Ishikawa (cell line): ENCODE data around the gene ADO.

ENCODE experiments used
- NFIC ChIP-seq: IDR thresholded peaks from 2 replicates; pipeline ENCODE4 v1.6.1; 2012
- TEAD4 ChIP-seq: IDR thresholded peaks from 2 replicates; pipeline ENCODE4 v1.6.1; 2012
- YY1 ChIP-seq: IDR thresholded peaks from 2 replicates; pipeline ENCODE4 v1.6.1; 2012; ENCODE audit warnings: low read depth

- no peak for TF ChIP-seq YY1
- TF ChIP-seq TEAD4: no peak
- no peak for TF ChIP-seq NFIC
These were observed 10.3 kb downstream of the ADO start for GRCh38 chr10:62814756-62815380.
